Measurements from ENCODE around the gene PMM2.
A peak's percentile ranks its signal among the peaks of the same experiment; 100 is the strongest.

PMM2 gene

GRCh38 chr16:8887952-8888560 lies 90.4 kb downstream of the PMM2 start:
- peak overlapping the region; percentile 34 for H3K4me2 ChIP-seq (ENCODE audit: low read length)
- peaks cover 49% of the 10 kb centered on the region for H3K36me3 ChIP-seq (ENCODE audit: insufficient read depth, low read length)

GRCh38 chr16:8888951-8889892 lies 91.6 kb downstream of the PMM2 start:
- Histone ChIP-seq H3K36me3 (ENCODE audit: insufficient read depth, low read length) (peaks cover 61% of the 10 kb centered on the region), H3K4me3 (ENCODE audit: low read length) (no peak overlapping the region), H3K9ac (ENCODE audit: low read depth, low read length) (no peak overlapping the region), H3K4me1 (ENCODE audit: control insufficient read depth, insufficient read depth, low read length) (peaks cover 46% of the 10 kb centered on the region), H3K9me3 (replicated peaks; ENCODE audit: low read length) (no peaks in the 10 kb centered on the region), H3K4me2 (ENCODE audit: low read length) (no peak overlapping the region), H3K27me3 (ENCODE audit: control insufficient read depth, insufficient read depth, low read length) (no peaks in the 10 kb centered on the region)

More at GRCh38 chr16:8887952-8888560, 90.4 kb downstream of the PMM2 start:
- no peaks in the 10 kb centered on the region for H3K9me3 ChIP-seq (replicated peaks; ENCODE audit: low read length)
- no peak overlapping the region for H3K4me3 ChIP-seq (ENCODE audit: low read length)
- H3K9ac ChIP-seq (ENCODE audit: low read depth, low read length) = no peak overlapping the region
- no peaks in the 10 kb centered on the region for H3K27me3 ChIP-seq (ENCODE audit: control insufficient read depth, insufficient read depth, low read length)
- peaks cover 49% of the 10 kb centered on the region for H3K4me1 ChIP-seq (ENCODE audit: control insufficient read depth, insufficient read depth, low read length)

- no peak overlapping the region for H3K4me3 ChIP-seq (ENCODE audit: low read length)
- H3K9ac ChIP-seq (ENCODE audit: low read depth, low read length) = no peak overlapping the region
- H3K4me2 ChIP-seq (ENCODE audit: low read length) = no peak overlapping the region
- no peaks in the 10 kb centered on the region for H3K9me3 ChIP-seq (replicated peaks; ENCODE audit: low read length)
- peaks cover 69% of the 10 kb centered on the region for H3K36me3 ChIP-seq (ENCODE audit: insufficient read depth, low read length)
- H3K4me1 ChIP-seq (ENCODE audit: control insufficient read depth, insufficient read depth, low read length) = peaks cover 39% of the 10 kb centered on the region
- no peaks in the 10 kb centered on the region for H3K27me3 ChIP-seq (ENCODE audit: control insufficient read depth, insufficient read depth, low read length)
Measured at GRCh38 chr16:8889893-8890548, 92.4 kb downstream of the PMM2 start.

GRCh38 chr16:8890549-8890921 lies 92.9 kb downstream of the PMM2 start:
- Histone ChIP-seq H3K4me3 (ENCODE audit: low read length) (no peak overlapping the region), H3K4me2 (ENCODE audit: low read length) (no peak overlapping the region), H3K4me1 (ENCODE audit: control insufficient read depth, insufficient read depth, low read length) (peaks cover 34% of the 10 kb centered on the region), H3K9ac (ENCODE audit: low read depth, low read length) (no peak overlapping the region), H3K27me3 (ENCODE audit: control insufficient read depth, insufficient read depth, low read length) (no peaks in the 10 kb centered on the region), H3K9me3 (replicated peaks; ENCODE audit: low read length) (no peaks in the 10 kb centered on the region), H3K36me3 (ENCODE audit: insufficient read depth, low read length) (peaks cover 74% of the 10 kb centered on the region)

GRCh38 chr16:8892101-8892575 lies 94.5 kb downstream of the PMM2 start:
- Histone ChIP-seq H3K4me1 (ENCODE audit: control insufficient read depth, insufficient read depth, low read length) (peaks cover 18% of the 10 kb centered on the region), H3K9ac (ENCODE audit: low read depth, low read length) (no peak overlapping the region), H3K4me3 (ENCODE audit: low read length) (no peak overlapping the region), H3K9me3 (replicated peaks; ENCODE audit: low read length) (no peaks in the 10 kb centered on the region), H3K27me3 (ENCODE audit: control insufficient read depth, insufficient read depth, low read length) (no peaks in the 10 kb centered on the region), H3K4me2 (ENCODE audit: low read length) (no peak overlapping the region), H3K36me3 (ENCODE audit: insufficient read depth, low read length) (peaks cover 83% of the 10 kb centered on the region)

- H3K27me3 ChIP-seq (ENCODE audit: control insufficient read depth, insufficient read depth, low read length) = no peaks in the 10 kb centered on the region
- peaks cover 83% of the 10 kb centered on the region for H3K36me3 ChIP-seq (ENCODE audit: insufficient read depth, low read length)
- no peak overlapping the region for H3K4me2 ChIP-seq (ENCODE audit: low read length)
- peaks cover 6% of the 10 kb centered on the region for H3K4me1 ChIP-seq (ENCODE audit: control insufficient read depth, insufficient read depth, low read length)
- H3K9me3 ChIP-seq (replicated peaks; ENCODE audit: low read length) = no peaks in the 10 kb centered on the region
- no peak overlapping the region for H3K9ac ChIP-seq (ENCODE audit: low read depth, low read length)
- H3K4me3 ChIP-seq (ENCODE audit: low read length) = no peak overlapping the region
Measured at GRCh38 chr16:8893426-8893825, 95.8 kb downstream of the PMM2 start.

GRCh38 chr16:8893976-8894690 lies 96.5 kb downstream of the PMM2 start:
- no peaks in the 10 kb centered on the region for H3K9me3 ChIP-seq (replicated peaks; ENCODE audit: low read length)
- H3K9ac ChIP-seq (ENCODE audit: low read depth, low read length) = no peak overlapping the region
- no peak overlapping the region for H3K4me3 ChIP-seq (ENCODE audit: low read length)
- H3K36me3 ChIP-seq (ENCODE audit: insufficient read depth, low read length) = peaks cover 89% of the 10 kb centered on the region
- no peak overlapping the region for H3K4me2 ChIP-seq (ENCODE audit: low read length)
- H3K27me3 ChIP-seq (ENCODE audit: control insufficient read depth, insufficient read depth, low read length) = no peaks in the 10 kb centered on the region
- H3K4me1 ChIP-seq (ENCODE audit: control insufficient read depth, insufficient read depth, low read length) = no peaks in the 10 kb centered on the region

- Histone ChIP-seq H3K4me1 (ENCODE audit: control insufficient read depth, insufficient read depth, low read length) (no peaks in the 10 kb centered on the region), H3K4me3 (ENCODE audit: low read length) (no peak overlapping the region), H3K9me3 (replicated peaks; ENCODE audit: low read length) (no peaks in the 10 kb centered on the region), H3K9ac (ENCODE audit: low read depth, low read length) (no peak overlapping the region), H3K27me3 (ENCODE audit: control insufficient read depth, insufficient read depth, low read length) (no peaks in the 10 kb centered on the region), H3K36me3 (ENCODE audit: insufficient read depth, low read length) (peaks cover 91% of the 10 kb centered on the region), H3K4me2 (ENCODE audit: low read length) (no peak overlapping the region)
Measured at GRCh38 chr16:8894736-8895334, 97.2 kb downstream of the PMM2 start.

GRCh38 chr16:8898660-8899318 lies 101.2 kb downstream of the PMM2 start:
- Histone ChIP-seq H3K9ac (ENCODE audit: low read depth, low read length) (no peak overlapping the region), H3K4me2 (ENCODE audit: low read length) (no peak overlapping the region), H3K4me1 (ENCODE audit: control insufficient read depth, insufficient read depth, low read length) (no peaks in the 10 kb centered on the region), H3K4me3 (ENCODE audit: low read length) (no peak overlapping the region), H3K36me3 (ENCODE audit: insufficient read depth, low read length) (peaks cover 82% of the 10 kb centered on the region), H3K9me3 (replicated peaks; ENCODE audit: low read length) (no peaks in the 10 kb centered on the region), H3K27me3 (ENCODE audit: control insufficient read depth, insufficient read depth, low read length) (no peaks in the 10 kb centered on the region)
